Hepatocyte (in vitro differentiated cells): ENCODE measurements around the gene GORASP1. TPM values are rescaled to one million over a fixed set of nuclear protein-coding genes. Genes with fewer than 3 reads are reported as not detected.

Source experiments
- DNase-seq: peaks from one replicate; pipeline ENCODE4 v3.0.0-alpha.2; 2016; ENCODE audit warnings: low spot score
- H2AFZ ChIP-seq: fragments of 200-600 bp; sonication (generic); 2 replicates; pipeline ENCODE4 v1.6.0; 2016; ENCODE audit warnings: antibody characterized with exemption, mild to moderate bottlenecking
- H3K27ac ChIP-seq: fragments of 200-600 bp; sonication (generic); 2 replicates; pipeline ENCODE4 v1.5.1; 2016; ENCODE audit warnings: mild to moderate bottlenecking
- H3K27me3 ChIP-seq: fragments of 200-600 bp; sonication (generic); 2 replicates; pipeline ENCODE4 v1.6.1; 2016
- H3K36me3 ChIP-seq: fragments of 200-600 bp; sonication (generic); replicated peaks from 2 replicates; pipeline ENCODE4 v1.5.1; 2016; ENCODE audit warnings: low read depth; ENCODE audit not compliant: insufficient read depth
- H3K4me1 ChIP-seq: fragments of 200-600 bp; sonication (generic); 2 replicates; pipeline ENCODE4 v1.5.1; 2016; ENCODE audit warnings: mild to moderate bottlenecking, moderate library complexity; ENCODE audit not compliant: insufficient read depth
- H3K4me2 ChIP-seq: fragments of 200-600 bp; sonication (generic); 2 replicates; pipeline ENCODE4 v1.6.0; 2016
- H3K4me3 ChIP-seq: fragments of 200-600 bp; sonication (generic); 2 replicates; pipeline ENCODE4 v1.5.1; 2016; ENCODE audit warnings: mild to moderate bottlenecking
- H3K79me2 ChIP-seq: fragments of 200-600 bp; sonication (generic); 2 replicates; pipeline ENCODE4 v1.6.0; 2017; ENCODE audit warnings: mild to moderate bottlenecking
- H3K9me2 ChIP-seq: fragments of 200-600 bp; sonication (generic); replicated peaks from 2 replicates; pipeline ENCODE4 v1.6.0; 2017; ENCODE audit warnings: mild to moderate bottlenecking; ENCODE audit not compliant: insufficient read depth
- H3K9me3 ChIP-seq: fragments of 200-600 bp; sonication (generic); 2 replicates; pipeline ENCODE4 v1.5.1; 2016; ENCODE audit warnings: low read depth, mild to moderate bottlenecking
- H4K20me1 ChIP-seq: fragments of 200-600 bp; sonication (generic); 2 replicates; pipeline ENCODE4 v1.6.0; 2016; ENCODE audit warnings: mild to moderate bottlenecking; ENCODE audit not compliant: insufficient read depth, poor library complexity, severe bottlenecking
- CTCF ChIP-seq: fragments of 200-600 bp; sonication (generic); IDR thresholded peaks from 2 replicates; pipeline ENCODE4 v1.5.1; 2016; ENCODE audit warnings: antibody characterized with exemption, mild to moderate bottlenecking; ENCODE audit not compliant: poor library complexity
- EZH2 ChIP-seq: fragments of 200-600 bp; sonication (generic); IDR thresholded peaks from 2 replicates; pipeline ENCODE4 v1.6.1; 2016; ENCODE audit warnings: antibody characterized with exemption, mild to moderate bottlenecking, borderline replicate concordance
- EZH2phosphoT487 ChIP-seq: fragments of 200-600 bp; sonication (generic); IDR thresholded peaks from one replicate; pipeline ENCODE4 v1.6.1; 2018; ENCODE audit warnings: antibody characterized with exemption, mild to moderate bottlenecking, low read depth, moderate library complexity; ENCODE audit not compliant: unreplicated experiment, severe bottlenecking
- WGBS: methylation state at CpG from one replicate; pipeline ENCODE4 v1.1.6; 2016; ENCODE audit warnings: low lambda C conversion rate; ENCODE audit errors: missing lambda C conversion rate; 5-methylcytosine and 5-hydroxymethylcytosine counted together
- polyA plus RNA-seq: library from polyadenylated mRNA; unstranded; fragments of >200 nt; fragmentation: Nextera tagmentation; extraction: Ambion mirVana; gene quantifications from 2 replicates; pipeline ENCODE4 v1.2.1, GENCODE V29; 2016
- total RNA-seq: library from RNA; depleted of rRNA; stranded (reverse); fragments of >200 nt; gene quantifications from 2 replicates; pipeline ENCODE4 v1.2.3, GENCODE V29; 2014

Gene GORASP1
- total and polyA plus RNA-seq, 2 experiments from 2014 or later, result 48.6 to 49.0 TPM

GRCh38 chr3:39132096-39133092 is 25.0 kb upstream of the GORASP1 start:
- H3K27ac ChIP-seq, result no peak overlapping the region
- DNase-seq, result no peak
- H3K4me2 ChIP-seq, result no peak overlapping the region
- H3K36me3 ChIP-seq, result no peaks in the 10 kb centered on the region
- H3K9me2 ChIP-seq, result no peaks in the 10 kb centered on the region
- no peaks in the 10 kb centered on the region for H3K4me1 ChIP-seq
- H2AFZ ChIP-seq, result no peak overlapping the region
- H3K27me3 ChIP-seq, result no peaks in the 10 kb centered on the region
- H4K20me1 ChIP-seq, result no peaks in the 10 kb centered on the region
- no peak for TF ChIP-seq CTCF
- no peak for TF ChIP-seq EZH2
- TF ChIP-seq EZH2phosphoT487, result no peak
- 75% methylated on average over 11 of the region's 11 CpGs for WGBS
- no peak overlapping the region for H3K4me3 ChIP-seq
- H3K79me2 ChIP-seq, result no peaks in the 10 kb centered on the region
- no peaks in the 10 kb centered on the region for H3K9me3 ChIP-seq

GRCh38 chr3:39130693-39131265 is 23.4 kb upstream of the GORASP1 start:
- TF ChIP-seq EZH2phosphoT487 (no peak), CTCF (no peak), EZH2 (no peak)
- WGBS, result 61% methylated on average over 3 of the region's 3 CpGs
- no peaks in the 10 kb centered on the region for H3K79me2 ChIP-seq
- no peaks in the 10 kb centered on the region for H4K20me1 ChIP-seq
- H3K4me1 ChIP-seq, result peaks cover 6% of the 10 kb centered on the region
- H3K36me3 ChIP-seq, result no peaks in the 10 kb centered on the region
- H3K4me2 ChIP-seq, result no peak overlapping the region
- no peaks in the 10 kb centered on the region for H3K9me2 ChIP-seq
- H3K27me3 ChIP-seq, result no peaks in the 10 kb centered on the region
- H2AFZ ChIP-seq, result no peak overlapping the region
- no peak overlapping the region for H3K4me3 ChIP-seq
- no peaks in the 10 kb centered on the region for H3K9me3 ChIP-seq
- no peak overlapping the region for H3K27ac ChIP-seq
- no peak for DNase-seq

GRCh38 chr3:39130026-39130425 is 22.6 kb upstream of the GORASP1 start:
- DNase-seq, result no peak
- TF ChIP-seq EZH2, result no peak
- TF ChIP-seq EZH2phosphoT487, result no peak
- no peak for TF ChIP-seq CTCF
- Histone ChIP-seq H3K4me2 (no peak overlapping the region), H3K27me3 (no peaks in the 10 kb centered on the region), H3K79me2 (no peaks in the 10 kb centered on the region), H4K20me1 (no peaks in the 10 kb centered on the region), H3K36me3 (no peaks in the 10 kb centered on the region), H2AFZ (no peak overlapping the region), H3K9me2 (no peaks in the 10 kb centered on the region), H3K4me3 (no peak overlapping the region), H3K27ac (no peak overlapping the region), H3K4me1 (peaks cover 11% of the 10 kb centered on the region), H3K9me3 (no peaks in the 10 kb centered on the region)
- 94% methylated on average over 6 of the region's 6 CpGs for WGBS
